Activated CD8-positive, alpha-beta memory T cell treated with anti-CD3 and anti-CD28 coated beads, Interleukin-2, amount 10 ng/mL, durations not matched to agents 7 days and 5 days (primary cell): ENCODE results near the gene PCDHB9. TPM values are rescaled to one million over a fixed set of nuclear protein-coding genes. Genes with fewer than 3 reads are reported as not detected.
"Not testable (repeated sequence)": the region's sequence is repeated elsewhere in the genome, so short reads cannot be mapped to it uniquely, and the experiment has no call there.

Source experiments
- ATAC-seq: fragments of 150-1000 bp; cut with Tn5 transposase; one replicate; pipeline ENCODE4 v1.10.0; 2021; ENCODE audit warnings: moderate library complexity
- CTCF ChIA-PET: fragments of 350-600 bp; sonication (Branson Sonifier 250); formaldehyde crosslinking; loops from one replicate; lab custom pipeline; 2021; ENCODE audit warnings: antibody characterized with exemption; lab: Charles Lee
- DNase-seq: peaks from one replicate; pipeline ENCODE4 v3.0.0-alpha.2; 2020
- H3K27ac Mint-ChIP-seq: one replicate; pipeline ENCODE4 v1.8.0; 2021; ENCODE audit warnings: mild to moderate bottlenecking, mixed read lengths
- H3K27me3 Mint-ChIP-seq: one replicate; pipeline ENCODE4 v1.8.0; 2021; ENCODE audit warnings: mixed read lengths
- H3K36me3 Mint-ChIP-seq: one replicate; pipeline ENCODE4 v1.8.0; 2021; ENCODE audit warnings: mild to moderate bottlenecking, mixed read lengths
- H3K4me1 Mint-ChIP-seq: one replicate; pipeline ENCODE4 v1.8.0; 2021; ENCODE audit warnings: mixed read lengths
- H3K4me3 Mint-ChIP-seq: one replicate; pipeline ENCODE4 v1.8.0; 2021; ENCODE audit warnings: mild to moderate bottlenecking, moderate library complexity, mixed read lengths
- H3K9me3 Mint-ChIP-seq: one replicate; pipeline ENCODE4 v1.8.0; 2022; ENCODE audit warnings: low read depth, mixed read lengths
- total RNA-seq, 2 experiments: library from RNA; stranded (reverse); gene quantifications; one replicate each; pipeline ENCODE4 v1.2.3, GENCODE V29; 2021

The PCDHB9 gene
- total RNA-seq, 2 experiments from 2014 or later, result not detected

DNA sequence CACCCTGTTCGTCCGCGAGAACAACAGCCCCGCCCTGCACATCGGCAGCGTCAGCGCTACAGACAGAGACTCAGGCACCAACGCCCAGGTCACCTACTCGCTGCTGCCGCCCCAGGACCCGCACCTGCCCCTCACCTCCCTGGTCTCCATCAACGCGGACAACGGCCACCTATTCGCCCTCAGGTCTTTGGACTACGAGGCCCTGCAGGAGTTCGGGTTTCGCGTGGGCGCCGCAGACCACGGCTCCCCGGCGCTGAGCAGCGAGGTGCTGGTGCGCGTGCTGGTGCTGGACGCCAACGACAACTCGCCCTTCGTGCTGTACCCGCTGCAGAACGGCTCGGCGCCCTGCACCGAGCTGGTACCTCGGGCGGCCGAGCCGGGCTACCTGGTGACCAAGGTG is 49.0 kb downstream of the PCDHB9 start:
- ATAC-seq, H3K27ac Mint-ChIP-seq, CTCF ChIA-PET, H3K4me1 Mint-ChIP-seq, DNase-seq, H3K4me3 Mint-ChIP-seq, H3K36me3 Mint-ChIP-seq: not testable (repeated sequence)
- Mint-ChIP-seq H3K27me3 (peaks cover 16% of the 10 kb centered on the region), H3K9me3 (peaks cover 20% of the 10 kb centered on the region)

GRCh38 chr5:141236516-141237313 is 49.8 kb downstream of the PCDHB9 start:
- Mint-ChIP-seq H3K9me3 (peaks cover 24% of the 10 kb centered on the region), H3K27me3 (peaks cover 16% of the 10 kb centered on the region), H3K36me3 (peaks cover 3% of the 10 kb centered on the region), H3K27ac (no peak overlapping the region), H3K4me3 (no peak overlapping the region), H3K4me1 (no peaks in the 10 kb centered on the region)
- DNase-seq, result no peak
- no peak for ATAC-seq
- CTCF ChIA-PET, result no interaction called here

Other genes with a start within 250 kb of the PCDHB9 start
- not detected for gene PCDHAC2, start 220.7 kb upstream of the PCDHB9 start, total RNA-seq
- not detected for gene PCDHB1, start 135.8 kb upstream of the PCDHB9 start, total RNA-seq
- not detected for gene PCDHB2, start 92.5 kb upstream of the PCDHB9 start, total RNA-seq
- not detected for gene PCDHB3, start 86.7 kb upstream of the PCDHB9 start, total RNA-seq
- gene PCDHB4, start 65.3 kb upstream of the PCDHB9 start, total RNA-seq, result not detected
- not detected for gene PCDHB5, start 52.0 kb upstream of the PCDHB9 start, total RNA-seq
- gene PCDHB6, start 37.1 kb upstream of the PCDHB9 start, total RNA-seq, result not detected
- not detected for gene PCDHB7, start 14.5 kb upstream of the PCDHB9 start, total RNA-seq
- not detected for gene PCDHB8, start 9.4 kb upstream of the PCDHB9 start, total RNA-seq
- gene PCDHB16, start 4.8 kb upstream of the PCDHB9 start, total RNA-seq, result not detected
- gene PCDHB10, start 5.2 kb downstream of the PCDHB9 start, total RNA-seq, result not detected
- not detected for gene PCDHB11, start 12.5 kb downstream of the PCDHB9 start, total RNA-seq
- not detected for gene PCDHB12, start 21.6 kb downstream of the PCDHB9 start, total RNA-seq
- not detected for gene PCDHB13, start 26.8 kb downstream of the PCDHB9 start, total RNA-seq
- not detected for gene PCDHB14, start 36.2 kb downstream of the PCDHB9 start, total RNA-seq
- not detected for gene PCDHB15, start 58.2 kb downstream of the PCDHB9 start, total RNA-seq
- 1 to 10 TPM in 1 of 2 experiments, under 1 TPM in 1; 0.56 to 1.1 TPM for gene SLC25A2, start 116.9 kb downstream of the PCDHB9 start, total RNA-seq
- gene TAF7, start 133.6 kb downstream of the PCDHB9 start, total RNA-seq, result 10 to 100 TPM; 57.3 to 64.6 TPM
- not detected for gene PCDHGA1, start 143.4 kb downstream of the PCDHB9 start, total RNA-seq
- not detected for gene PCDHGA2, start 151.6 kb downstream of the PCDHB9 start, total RNA-seq
- gene PCDHGA3, start 156.7 kb downstream of the PCDHB9 start, total RNA-seq, result under 1 TPM in 1 of 2 experiments, not detected in 1; 0.15 TPM
- gene PCDHGB1, start 162.9 kb downstream of the PCDHB9 start, total RNA-seq, result not detected
- under 1 TPM in 1 of 2 experiments, not detected in 1; 0.20 TPM for gene PCDHGA4, start 167.9 kb downstream of the PCDHB9 start, total RNA-seq
- gene PCDHGB2, start 172.8 kb downstream of the PCDHB9 start, total RNA-seq, result under 1 TPM; 0.12 to 0.67 TPM
- gene PCDHGA5, start 177.0 kb downstream of the PCDHB9 start, total RNA-seq, result under 1 TPM; 0.09 to 0.12 TPM
- under 1 TPM; 0.09 to 0.41 TPM for gene PCDHGB3, start 183.1 kb downstream of the PCDHB9 start, total RNA-seq
- under 1 TPM; 0.16 to 0.20 TPM for gene PCDHGA6, start 186.7 kb downstream of the PCDHB9 start, total RNA-seq
- gene PCDHGA7, start 195.6 kb downstream of the PCDHB9 start, total RNA-seq, result under 1 TPM in 1 of 2 experiments, not detected in 1; 0.07 TPM
- gene PCDHGB4, start 200.5 kb downstream of the PCDHB9 start, total RNA-seq, result under 1 TPM; 0.07 to 0.09 TPM
- not detected for gene PCDHGA8, start 205.5 kb downstream of the PCDHB9 start, total RNA-seq
- not detected for gene PCDHGB5, start 210.8 kb downstream of the PCDHB9 start, total RNA-seq
- gene PCDHGA9, start 215.6 kb downstream of the PCDHB9 start, total RNA-seq, result not detected
- gene PCDHGB6, start 220.9 kb downstream of the PCDHB9 start, total RNA-seq, result not detected
- gene PCDHGA10, start 225.8 kb downstream of the PCDHB9 start, total RNA-seq, result not detected
- not detected for gene PCDHGB7, start 230.5 kb downstream of the PCDHB9 start, total RNA-seq
- not detected for gene PCDHGA11, start 233.9 kb downstream of the PCDHB9 start, total RNA-seq
- gene PCDHGA12, start 243.3 kb downstream of the PCDHB9 start, total RNA-seq, result under 1 TPM in 1 of 2 experiments, not detected in 1; 0.07 TPM